HG03066 (cell line): ENCODE data around the gene RAB20.

Source experiments
- ATAC-seq: cut with Tn5 transposase; IDR thresholded peaks from one replicate; pipeline ENCODE4 v1.9.1; 2021; ENCODE audit warnings: low read depth; ENCODE audit not compliant: unreplicated experiment

RAB20 gene

GRCh38 chr13:110475117-110475516 lies 86.4 kb downstream of the RAB20 start:
- ATAC-seq, result no peak

DNA sequence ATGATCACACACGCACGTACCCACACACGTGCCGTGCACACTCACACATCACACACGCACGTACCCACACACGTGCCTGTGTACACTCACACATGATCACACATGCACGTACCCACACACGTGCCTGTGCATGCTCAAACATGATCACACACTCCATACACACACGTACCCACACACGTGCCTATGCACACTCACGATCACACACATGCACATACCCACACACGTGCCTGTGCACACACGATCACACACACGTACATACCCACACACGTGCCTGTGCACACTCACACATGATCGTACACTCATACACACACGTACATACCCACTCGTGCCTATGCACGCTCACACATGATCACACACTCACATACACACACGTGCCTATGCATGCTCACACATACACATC lies 86.8 kb downstream of the RAB20 start:
- no peak for ATAC-seq
